ENCODE measurements around the gene SVOP.

The SVOP gene

GRCh38 chr12:108977360-108977759 is 43.5 kb downstream of the SVOP start:
- DNase-seq (ENCODE audit: low read depth): no peak

- no peak for DNase-seq (ENCODE audit: low read depth)
Observed at GRCh38 chr12:108975024-108975593, 45.8 kb downstream of the SVOP start.

DNA sequence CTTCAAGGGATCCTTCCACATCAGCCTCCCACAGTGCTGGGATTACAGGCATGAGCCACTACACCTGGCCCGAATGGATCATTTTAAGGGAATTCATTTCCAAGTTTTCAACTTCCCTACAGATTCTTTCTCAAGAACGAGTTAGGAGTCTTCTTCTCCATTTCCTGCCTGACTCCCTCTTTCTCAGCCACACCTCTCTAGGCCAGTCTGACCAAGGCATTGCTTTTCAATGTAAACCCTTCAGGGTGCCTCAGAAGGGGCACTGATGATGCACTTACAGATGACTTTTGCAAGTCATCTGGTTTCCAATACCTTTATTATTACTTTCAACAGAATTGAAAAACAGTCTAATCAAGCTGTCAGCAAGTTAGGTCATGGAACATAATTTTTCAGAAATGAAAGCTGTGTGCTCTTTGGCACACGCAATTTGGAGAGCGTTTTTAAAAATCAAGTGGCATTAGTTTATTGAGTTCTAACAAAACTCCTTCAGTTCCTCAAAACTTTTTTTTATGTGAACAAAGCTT is 47.2 kb downstream of the SVOP start:
- DNase-seq (ENCODE audit: low read depth): no peak

GRCh38 chr12:108972358-108972757 is 48.5 kb downstream of the SVOP start:
- no peak for DNase-seq (ENCODE audit: low read depth)

DNA sequence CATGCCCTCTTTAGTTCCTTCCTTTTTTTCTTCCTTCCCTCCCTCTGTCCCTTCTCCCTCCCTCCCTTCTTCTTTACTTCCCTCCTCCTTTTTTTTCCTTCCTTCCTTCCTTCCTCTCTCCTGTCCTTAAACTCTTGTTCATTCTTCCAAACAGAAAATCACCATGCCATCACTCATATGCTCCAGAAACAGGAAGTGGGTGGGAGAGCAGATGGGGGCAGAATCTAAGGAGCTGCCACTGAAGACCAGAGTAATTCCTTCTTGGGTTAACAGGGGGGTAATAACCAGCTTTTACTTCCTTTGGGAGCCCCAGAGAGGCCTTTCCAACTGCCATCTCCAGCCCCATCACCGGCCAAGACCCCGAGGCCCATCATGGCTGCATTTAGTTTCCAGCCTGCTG is 51.2 kb downstream of the SVOP start:
- no peak for DNase-seq (ENCODE audit: low read depth)

GRCh38 chr12:108967869-108968540 is 52.9 kb downstream of the SVOP start:
- no peak for DNase-seq (ENCODE audit: low read depth)

DNA sequence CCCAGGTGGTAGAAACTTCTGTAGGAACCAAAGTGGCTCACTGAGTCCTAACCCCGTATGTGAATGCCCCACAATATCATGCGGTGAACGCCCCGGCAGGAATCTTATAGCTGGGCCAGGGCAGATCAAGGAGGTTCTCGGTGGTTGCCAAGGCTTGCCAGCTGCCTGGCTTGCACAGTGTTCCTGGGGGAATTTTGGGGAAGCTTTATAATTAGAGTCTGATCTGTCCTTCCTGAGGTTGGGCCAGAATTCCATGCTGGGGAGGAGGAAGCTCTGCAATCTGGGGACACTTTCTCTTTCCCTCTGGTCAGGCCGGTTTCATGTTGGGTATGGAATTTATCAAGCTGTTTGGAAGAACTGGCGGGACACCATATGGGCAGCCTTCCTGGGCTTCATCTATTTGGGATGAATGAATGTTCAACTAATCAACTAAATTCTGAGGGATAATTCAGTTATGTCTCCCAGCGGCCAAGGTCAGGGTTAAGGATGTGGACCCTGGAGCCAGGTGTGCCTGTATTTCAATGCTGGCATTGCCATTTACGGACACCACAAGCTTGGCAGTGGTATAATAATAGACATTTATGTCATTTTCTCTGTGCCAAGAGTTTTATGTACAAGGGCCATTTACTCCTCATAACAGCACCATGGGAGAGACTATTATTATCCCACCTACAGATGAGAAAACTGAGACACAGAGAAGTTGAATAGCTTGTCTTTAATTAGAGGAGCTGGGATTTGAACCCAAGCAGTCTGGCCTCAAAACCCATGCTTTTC is 54.3 kb downstream of the SVOP start:
- DNase-seq (ENCODE audit: low read depth): no peak

- no peak for DNase-seq (ENCODE audit: low read depth)
Observed at GRCh38 chr12:108965886-108966285, 55.0 kb downstream of the SVOP start.

GRCh38 chr12:108964371-108965352 is 56.2 kb downstream of the SVOP start:
- no peak for DNase-seq (ENCODE audit: low read depth)

DNA sequence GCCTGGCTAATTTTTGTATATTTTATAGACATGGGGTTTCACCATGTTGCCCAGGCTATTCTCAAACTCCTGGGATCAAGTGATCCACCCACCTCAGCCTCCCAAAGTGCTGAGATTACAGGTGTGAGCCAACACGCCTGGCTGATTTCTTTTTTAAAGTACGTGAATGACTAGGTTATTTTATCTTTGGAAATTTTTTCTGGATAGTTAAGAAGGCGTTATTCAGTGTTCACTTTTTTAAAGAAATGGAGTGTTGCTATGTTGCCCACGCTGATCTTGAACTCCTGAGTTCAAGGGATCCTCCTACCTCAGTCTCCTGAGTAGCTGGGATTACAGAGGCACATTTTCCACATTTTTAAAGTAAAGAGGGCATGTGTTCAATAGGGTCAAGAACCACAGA is 58.6 kb downstream of the SVOP start:
- no peak for DNase-seq (ENCODE audit: low read depth)

DNA sequence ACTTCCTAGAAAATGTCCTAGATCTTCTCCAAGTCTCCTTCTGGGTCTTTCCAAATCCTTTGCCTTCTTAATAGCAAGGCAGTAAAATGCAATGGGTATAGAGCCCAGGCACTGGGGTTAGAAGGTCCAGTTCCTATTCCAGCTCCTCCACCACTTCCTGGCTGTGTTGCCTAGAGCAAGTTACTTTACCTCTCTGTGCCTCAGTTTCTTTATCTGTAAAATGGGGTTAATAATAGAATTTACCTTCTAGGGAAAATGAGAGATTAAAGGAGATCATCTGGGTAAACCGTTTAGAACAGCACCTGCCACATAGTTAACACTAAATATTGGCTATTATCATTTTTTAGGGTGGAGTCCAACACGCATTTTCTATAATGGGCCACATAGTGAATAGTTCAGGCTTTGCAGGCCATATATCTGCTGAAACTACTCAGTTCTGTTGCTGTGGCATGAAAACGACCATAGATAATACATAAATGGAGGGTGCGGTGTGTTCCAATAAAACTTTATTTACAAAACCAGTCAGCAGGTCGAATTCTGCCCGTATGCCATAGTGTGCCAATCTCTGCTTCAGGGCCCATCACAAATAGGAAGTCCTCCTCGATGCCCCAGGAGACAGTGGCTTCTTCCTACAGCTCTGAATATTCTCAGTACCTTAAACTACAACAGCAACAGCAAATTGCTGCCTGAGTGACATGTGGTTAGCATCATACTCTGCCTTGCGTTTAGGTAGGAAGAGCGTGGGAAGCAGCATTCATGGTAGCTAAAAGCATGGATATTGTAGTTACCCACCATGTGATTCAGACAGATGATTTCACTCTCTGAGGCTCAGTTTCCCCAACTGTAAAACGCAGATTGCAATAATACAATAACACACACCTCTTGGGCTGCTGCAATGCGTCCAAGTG is 60.9 kb downstream of the SVOP start:
- no peak for DNase-seq (ENCODE audit: low read depth)

DNA sequence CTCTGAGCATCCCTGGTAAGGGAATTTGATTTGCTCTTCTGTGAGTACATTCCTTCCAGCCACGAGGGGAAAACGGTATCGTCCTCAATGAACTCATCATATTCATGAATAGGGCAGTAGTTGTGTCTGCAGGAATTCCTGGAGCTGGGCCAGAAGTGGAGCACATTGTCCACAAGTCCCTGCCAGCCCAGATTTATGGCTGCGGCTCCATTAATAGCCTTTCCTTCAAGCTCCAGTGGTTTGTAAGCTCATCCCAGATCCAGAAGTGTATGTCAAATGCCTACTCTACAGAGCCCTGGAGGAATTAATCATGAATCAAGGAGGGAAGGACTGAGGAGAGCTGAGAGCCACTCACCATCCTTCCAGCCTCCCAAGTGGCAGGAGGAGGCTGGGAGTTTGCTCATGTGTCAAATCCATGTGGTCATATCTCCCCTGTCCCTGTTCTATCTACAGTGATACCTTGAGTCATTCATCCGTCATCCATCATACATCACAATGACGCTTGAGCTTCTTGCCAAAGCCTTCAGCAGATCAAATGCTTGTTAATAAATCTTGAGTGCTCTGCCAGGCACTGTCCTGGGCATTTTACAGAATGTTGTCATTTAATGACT is 65.5 kb downstream of the SVOP start:
- DNase-seq (ENCODE audit: low read depth): no peak

- peak; percentile 33 for DNase-seq (ENCODE audit: low read depth)
Observed at GRCh38 chr12:108950991-108951739, 69.7 kb downstream of the SVOP start.

- no peak for DNase-seq (ENCODE audit: low read depth)
Observed at GRCh38 chr12:108949976-108950375, 70.9 kb downstream of the SVOP start.

- no peak for DNase-seq (ENCODE audit: low read depth)
Observed at GRCh38 chr12:108948367-108948766, 72.5 kb downstream of the SVOP start.

DNA sequence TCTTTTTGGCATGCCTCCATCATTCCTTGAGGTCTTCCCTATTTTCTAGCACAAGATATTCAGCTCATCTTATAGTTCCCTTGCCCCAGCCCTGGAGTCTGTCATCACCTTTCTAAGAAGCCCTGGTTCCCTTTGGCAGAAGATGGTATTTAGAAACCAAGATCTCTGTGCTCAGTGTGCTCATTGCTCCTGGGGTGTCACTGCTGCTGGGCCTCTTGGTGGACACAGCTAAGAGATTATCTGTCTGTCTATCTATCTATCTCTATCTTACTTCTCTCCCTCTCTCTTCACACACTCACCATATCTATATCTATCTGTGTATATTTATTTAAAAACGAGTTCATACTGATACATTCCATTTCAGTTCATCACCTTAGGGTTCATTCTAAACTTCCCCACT is 73.8 kb downstream of the SVOP start:
- no peak for DNase-seq (ENCODE audit: low read depth)

- DNase-seq (ENCODE audit: low read depth): no peak
Observed at GRCh38 chr12:108940138-108940537, 80.7 kb downstream of the SVOP start.

GRCh38 chr12:108939594-108939993 is 81.3 kb downstream of the SVOP start:
- DNase-seq (ENCODE audit: low read depth): no peak

DNA sequence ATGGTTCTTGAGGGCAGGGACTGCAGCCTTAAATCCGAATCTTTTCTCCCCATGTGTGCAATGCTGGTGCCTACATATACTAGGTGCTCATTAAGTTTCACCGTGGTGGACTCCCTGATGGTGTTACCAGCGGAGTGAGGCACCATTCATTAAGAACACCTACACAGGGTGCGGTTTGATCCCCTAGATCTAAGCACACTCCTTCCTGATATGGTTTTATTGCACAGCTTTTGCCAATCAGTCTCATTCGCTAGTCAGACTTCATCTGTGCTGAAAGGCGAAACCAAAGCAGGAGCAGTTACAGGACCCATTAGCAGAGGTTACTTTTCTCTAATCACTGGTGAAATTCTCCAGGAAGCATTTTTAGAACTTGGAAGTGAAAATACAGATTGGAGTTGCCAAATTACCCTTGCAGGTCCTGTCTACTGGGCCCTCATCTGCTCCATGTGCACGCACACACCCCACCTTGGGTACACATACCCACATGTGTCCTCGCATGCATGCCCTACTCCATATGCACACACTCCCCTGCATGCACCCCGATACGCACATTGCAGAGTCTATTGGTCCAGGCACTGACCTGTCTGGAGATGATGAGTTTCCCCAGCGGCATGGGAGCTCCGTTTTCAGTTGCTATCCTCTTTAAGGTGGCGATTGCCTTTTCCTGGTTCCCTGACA is 82.5 kb downstream of the SVOP start:
- DNase-seq (ENCODE audit: low read depth): no peak

Measured in stimulated activated CD8-positive, alpha-beta memory T cell treated with anti-CD3 and anti-CD28 coated beads, Interleukin-7, amount 100 ng/mL, for 24 hours (primary cell).